Stomach smooth muscle (tissue), 2 donors: Measurements from ENCODE around the gene GH2.
A peak's percentile ranks its signal among the peaks of the same experiment; 100 is the strongest.

ENCODE experiments used
- H3K27ac ChIP-seq: one replicate; pipeline ENCODE4 v1.7.0; 2013; ENCODE audit warnings: mild to moderate bottlenecking, low read length, inconsistent platforms
- H3K27me3 ChIP-seq, 2 donors: one replicate each; pipeline ENCODE4 v1.7.0; 2013; ENCODE audit warnings: low read length in 2 of 2; ENCODE audit not compliant: insufficient read depth in 2 of 2, control insufficient read depth in 1 of 2
- H3K36me3 ChIP-seq, 2 donors: one replicate each; pipeline ENCODE4 v1.7.0; 2013; ENCODE audit warnings: low read length in 2 of 2; ENCODE audit not compliant: control insufficient read depth in 2 of 2, insufficient read depth in 2 of 2
- H3K4me1 ChIP-seq: one replicate; pipeline ENCODE4 v1.7.0; 2013; ENCODE audit warnings: low read length; ENCODE audit not compliant: control insufficient read depth, insufficient read depth
- H3K4me3 ChIP-seq, 2 donors: one replicate each; pipeline ENCODE4 v1.7.0; 2013; ENCODE audit warnings: low read length in 2 of 2
- H3K9ac ChIP-seq, 2 donors: one replicate each; pipeline ENCODE4 v1.7.0; 2013; ENCODE audit warnings: low read length in 2 of 2, mild to moderate bottlenecking in 1 of 2
- H3K9me3 ChIP-seq, 2 donors: one replicate each; pipeline ENCODE4 v1.7.0; 2013; ENCODE audit warnings: low read length in 2 of 2; ENCODE audit not compliant: control insufficient read depth in 2 of 2
- donor health status: healthy.
- donor health status: Pancreatic carcinoma.

Gene GH2

DNA sequence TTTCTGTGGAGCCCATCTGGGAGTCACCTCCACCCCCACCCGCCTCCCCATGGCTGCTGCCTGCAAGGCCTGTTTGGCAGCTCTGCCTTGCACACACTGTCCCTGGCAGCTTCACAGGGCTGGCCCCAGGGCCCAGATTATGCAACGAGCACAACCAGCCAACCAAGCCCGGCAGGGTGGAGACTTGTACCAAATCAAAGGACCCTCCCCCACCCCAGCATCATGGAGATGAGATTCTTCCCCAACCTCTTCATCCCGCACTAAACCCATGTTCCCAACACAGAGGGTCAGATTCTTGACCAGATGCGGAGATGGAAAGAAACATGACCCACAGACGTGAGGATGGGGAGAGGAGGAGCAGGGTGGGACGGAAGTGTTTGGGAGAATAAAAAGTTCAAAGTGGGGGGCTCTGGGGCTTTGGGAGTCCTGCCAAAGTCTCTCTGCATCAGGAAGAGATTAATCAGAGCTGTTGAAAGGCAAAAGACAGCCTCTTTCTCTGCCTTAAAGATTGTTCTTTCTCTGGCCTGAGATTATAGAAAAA lies 43.0 kb downstream of the GH2 start:
- Histone ChIP-seq H3K27ac (peak overlapping the region; percentile 95), H3K9ac (peak overlapping the region; percentile 70 to 83), H3K4me3 (peak overlapping the region; percentile 4 to 67), H3K4me1 (peaks cover 60% of the 10 kb centered on the region), H3K9me3 (no peaks in the 10 kb centered on the region), H3K27me3 (no peaks in the 10 kb centered on the region), H3K36me3 (peaks cover 18 to 33% of the 10 kb centered on the region in 2 donors)

GRCh38 chr17:63837962-63838600 lies 43.7 kb downstream of the GH2 start:
- H3K36me3 ChIP-seq: peaks cover 23 to 39% of the 10 kb centered on the region in 2 donors
- peak overlapping the region; percentile 70 to 83 for H3K9ac ChIP-seq
- H3K4me1 ChIP-seq: peaks cover 57% of the 10 kb centered on the region
- peak overlapping the region; percentile 95 for H3K27ac ChIP-seq
- no peaks in the 10 kb centered on the region for H3K9me3 ChIP-seq
- peak overlapping the region; percentile 4 to 67 for H3K4me3 ChIP-seq
- no peaks in the 10 kb centered on the region for H3K27me3 ChIP-seq

GRCh38 chr17:63837480-63837879 lies 44.3 kb downstream of the GH2 start:
- H3K27me3 ChIP-seq: no peaks in the 10 kb centered on the region
- H3K4me1 ChIP-seq: peaks cover 57% of the 10 kb centered on the region
- peaks cover 29 to 45% of the 10 kb centered on the region in 2 donors for H3K36me3 ChIP-seq
- peak overlapping the region in 1 of 2 donors; percentile 67 for H3K4me3 ChIP-seq
- H3K27ac ChIP-seq: peak overlapping the region; percentile 95
- peak overlapping the region; percentile 70 to 83 for H3K9ac ChIP-seq
- no peaks in the 10 kb centered on the region for H3K9me3 ChIP-seq

DNA sequence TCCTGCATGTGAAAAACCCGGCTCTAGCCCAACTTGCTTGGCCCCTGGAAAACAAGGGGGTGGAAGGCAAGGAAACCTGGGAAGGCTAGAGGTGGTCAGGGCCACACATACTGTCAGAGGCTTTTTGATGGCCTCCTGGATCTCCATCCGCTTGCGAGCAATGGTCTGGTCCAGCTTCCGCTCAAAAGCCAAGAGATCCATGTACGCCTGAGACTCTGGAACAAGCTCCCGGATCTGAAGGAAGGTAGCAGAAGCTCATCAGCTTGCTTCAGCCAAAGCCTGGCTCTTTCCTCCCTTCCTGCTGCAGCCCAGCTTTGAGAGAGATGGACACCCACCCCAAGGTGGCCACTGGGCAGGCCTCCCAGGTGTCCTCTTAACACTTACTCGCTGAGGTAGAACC lies 44.9 kb downstream of the GH2 start:
- Histone ChIP-seq H3K9me3 (no peaks in the 10 kb centered on the region), H3K4me3 (no peak overlapping the region), H3K27me3 (no peaks in the 10 kb centered on the region), H3K36me3 (peaks cover 36 to 52% of the 10 kb centered on the region in 2 donors), H3K27ac (peak overlapping the region; percentile 95), H3K4me1 (peaks cover 53% of the 10 kb centered on the region), H3K9ac (no peak overlapping the region)

GRCh38 chr17:63835167-63835720 lies 46.5 kb downstream of the GH2 start:
- peaks cover 50 to 67% of the 10 kb centered on the region in 2 donors for H3K36me3 ChIP-seq
- no peak overlapping the region for H3K27ac ChIP-seq
- peaks cover 38% of the 10 kb centered on the region for H3K4me1 ChIP-seq
- no peaks in the 10 kb centered on the region for H3K27me3 ChIP-seq
- no peak overlapping the region for H3K9ac ChIP-seq
- H3K9me3 ChIP-seq: no peaks in the 10 kb centered on the region
- H3K4me3 ChIP-seq: no peak overlapping the region

DNA sequence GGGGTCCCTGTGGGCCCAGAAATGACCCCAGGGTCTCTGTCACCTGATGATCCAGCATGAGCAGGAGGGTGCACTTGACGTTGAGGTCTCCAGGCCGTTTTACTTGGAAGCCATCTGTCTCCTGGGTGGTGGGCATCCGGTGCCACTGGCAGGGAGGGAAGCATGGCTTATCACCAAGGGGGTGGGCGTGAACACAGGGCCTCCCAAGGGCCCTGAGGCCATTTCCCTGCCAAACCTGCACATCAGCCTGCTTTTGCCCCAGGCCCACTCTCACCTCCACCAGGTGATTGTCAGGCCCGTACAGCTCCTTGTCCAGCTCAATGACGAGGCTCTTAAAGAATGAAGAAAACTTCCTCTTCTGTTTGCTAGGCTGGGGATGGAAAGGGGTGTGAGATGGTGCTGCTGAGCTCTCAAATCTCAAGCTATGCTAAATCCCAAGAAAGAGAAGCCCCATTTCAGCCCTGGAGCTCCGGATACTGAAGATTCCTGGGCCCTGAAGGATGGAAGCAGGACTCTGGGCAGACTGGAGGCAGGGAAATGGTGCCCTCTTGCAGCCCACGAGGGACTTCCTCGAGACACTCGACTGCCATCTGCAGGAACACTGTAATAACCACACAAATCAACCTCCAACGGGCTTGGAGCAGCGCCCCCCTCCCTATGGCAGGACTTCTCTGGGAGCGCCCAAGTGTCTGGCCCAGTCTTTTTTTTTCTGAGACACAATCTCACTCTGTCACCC lies 47.1 kb downstream of the GH2 start:
- no peak overlapping the region for H3K4me3 ChIP-seq
- H3K9ac ChIP-seq: no peak overlapping the region
- H3K27me3 ChIP-seq: no peaks in the 10 kb centered on the region
- H3K9me3 ChIP-seq: no peaks in the 10 kb centered on the region
- H3K36me3 ChIP-seq: peaks cover 57 to 73% of the 10 kb centered on the region in 2 donors
- H3K4me1 ChIP-seq: peaks cover 35% of the 10 kb centered on the region
- no peak overlapping the region for H3K27ac ChIP-seq

DNA sequence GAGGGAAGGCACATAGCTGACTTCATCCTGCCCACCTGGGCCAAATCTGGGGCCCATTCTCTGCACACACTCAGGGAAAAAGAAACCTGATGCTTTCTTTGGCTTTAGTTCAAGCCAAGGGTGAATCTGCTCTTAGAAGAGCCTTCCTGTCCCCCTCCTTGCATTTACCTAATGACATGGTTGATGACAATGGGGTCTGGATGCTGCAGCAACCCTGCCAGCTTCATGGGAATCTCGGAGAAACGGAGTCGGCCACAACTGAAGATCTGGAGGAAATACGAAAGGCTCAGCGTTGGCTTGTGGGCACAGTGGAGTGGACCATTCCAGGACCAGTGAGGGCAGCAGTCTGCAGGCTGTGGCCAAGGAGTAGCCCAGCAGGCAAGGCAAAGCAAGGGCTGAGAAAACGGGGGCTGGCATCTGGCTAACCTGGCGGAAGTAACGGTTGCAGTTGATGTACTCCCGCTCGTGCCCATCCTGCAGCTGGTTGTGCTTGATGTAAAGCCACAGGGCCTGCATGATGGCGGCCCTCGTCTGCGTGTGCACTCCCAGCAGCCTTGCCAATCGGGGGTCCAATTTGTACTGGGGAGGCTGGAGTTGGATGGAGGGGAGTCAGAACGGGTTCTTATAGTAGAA lies 47.9 kb downstream of the GH2 start:
- Histone ChIP-seq H3K27me3 (no peaks in the 10 kb centered on the region), H3K27ac (no peak overlapping the region), H3K36me3 (peaks cover 63 to 79% of the 10 kb centered on the region in 2 donors), H3K4me3 (no peak overlapping the region), H3K4me1 (peaks cover 31% of the 10 kb centered on the region), H3K9me3 (no peaks in the 10 kb centered on the region), H3K9ac (no peak overlapping the region)

- Histone ChIP-seq H3K4me3 (no peak overlapping the region), H3K27me3 (no peaks in the 10 kb centered on the region), H3K4me1 (peaks cover 32% of the 10 kb centered on the region), H3K9ac (no peak overlapping the region), H3K36me3 (peaks cover 63 to 79% of the 10 kb centered on the region in 2 donors), H3K9me3 (no peaks in the 10 kb centered on the region), H3K27ac (no peak overlapping the region)
These were observed 48.6 kb downstream of the GH2 start for GRCh38 chr17:63833026-63833740.

DNA sequence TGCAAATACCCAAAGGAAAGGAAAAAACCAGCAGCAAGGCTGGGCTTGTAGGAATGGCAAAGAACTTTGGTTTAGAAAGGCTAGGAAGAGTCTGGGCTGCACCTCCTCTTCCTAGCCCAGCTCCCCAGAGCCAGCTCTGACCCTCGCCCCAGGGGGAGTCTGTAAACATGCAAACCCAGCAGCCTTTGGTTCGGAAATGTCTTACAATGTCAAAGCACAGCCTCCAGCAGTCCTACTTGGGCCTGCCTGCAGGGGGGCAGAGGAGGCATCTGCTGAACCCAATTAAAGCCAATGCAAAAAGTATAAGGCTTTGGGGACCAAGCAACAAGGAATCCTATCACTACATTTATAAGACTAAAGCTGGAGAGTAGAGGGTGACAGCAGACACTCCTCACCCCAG lies 49.3 kb downstream of the GH2 start:
- no peak overlapping the region for H3K27ac ChIP-seq
- H3K4me3 ChIP-seq: no peak overlapping the region
- H3K9me3 ChIP-seq: no peaks in the 10 kb centered on the region
- peaks cover 63 to 79% of the 10 kb centered on the region in 2 donors for H3K36me3 ChIP-seq
- H3K27me3 ChIP-seq: no peaks in the 10 kb centered on the region
- H3K4me1 ChIP-seq: peaks cover 28% of the 10 kb centered on the region
- H3K9ac ChIP-seq: no peak overlapping the region

DNA sequence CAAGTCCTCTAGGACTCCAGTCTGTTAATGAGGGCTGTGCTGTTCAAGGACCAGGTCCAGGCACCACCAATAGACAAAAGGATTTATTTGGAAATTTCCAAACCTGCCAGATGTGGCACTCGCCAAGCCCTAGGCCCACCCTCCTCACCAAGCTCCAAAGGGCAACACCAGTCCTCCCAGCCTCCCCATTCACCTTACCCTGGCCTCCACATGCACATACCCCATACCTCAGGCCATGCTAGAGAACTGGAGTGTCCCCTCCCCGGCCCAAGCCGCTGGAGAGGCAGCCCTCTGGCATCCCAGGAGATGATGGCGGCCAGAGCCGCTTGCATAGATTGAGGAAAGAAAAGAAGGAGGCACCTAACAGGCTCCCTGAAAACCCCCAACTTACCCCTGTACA lies 49.7 kb downstream of the GH2 start:
- Histone ChIP-seq H3K27ac (no peak overlapping the region), H3K9me3 (no peaks in the 10 kb centered on the region), H3K27me3 (no peaks in the 10 kb centered on the region), H3K9ac (no peak overlapping the region), H3K36me3 (peaks cover 63 to 76% of the 10 kb centered on the region in 2 donors), H3K4me3 (no peak overlapping the region), H3K4me1 (peaks cover 23% of the 10 kb centered on the region)
